HEK293 (cell line): Measurements from ENCODE around the gene ROM1.

Experiments used
- CTCF ChIA-PET: fragments of 350-600 bp; formaldehyde crosslinking; extraction: SDS; loops from one replicate; lab custom pipeline; 2021; ENCODE audit warnings: antibody characterized with exemption; lab: Yijun Ruan, JAX
- POLR2A ChIA-PET: fragments of 300-600 bp; formaldehyde crosslinking; extraction: SDS; loops from one replicate; lab custom pipeline; 2020; ENCODE audit warnings: antibody characterized with exemption, inconsistent platforms; lab: Yijun Ruan, JAX
- H3K27ac ChIP-seq: fragments of 200-500 bp; sonication (Bioruptor generic); 2 replicates; pipeline ENCODE4 v1.5.1; 2014; ENCODE audit warnings: low read depth, low read length, control low read depth, inconsistent platforms; ENCODE audit errors: extremely low read depth
- H3K36me3 ChIP-seq, 2 experiments: fragments of 200-500 bp in 1 of 2; sonication (Bioruptor generic) in 1 of 2; 1 replicate in 1 of 2; 2 replicates in 1 of 2; pipeline ENCODE4 v1.5.1; 2014 to 2017; ENCODE audit warnings: inconsistent platforms in 2 of 2, low read length in 2 of 2; ENCODE audit not compliant: control insufficient read depth in 2 of 2, insufficient read depth in 1 of 2
- H3K4me1 ChIP-seq: fragments of 200-500 bp; sonication (Bioruptor generic); 2 replicates; pipeline ENCODE4 v1.5.1; 2014; ENCODE audit warnings: mild to moderate bottlenecking, low read length, inconsistent platforms; ENCODE audit not compliant: control insufficient read depth, insufficient read depth
- H3K4me3 ChIP-seq: 2 replicates; pipeline ENCODE4 v1.5.1; 2011; ENCODE audit warnings: low read depth, mild to moderate bottlenecking, control low read depth, low read length, moderate library complexity
- H3K9me3 ChIP-seq: fragments of 200-500 bp; sonication (Bioruptor generic); 2 replicates; pipeline ENCODE4 v1.5.1; 2014; ENCODE audit warnings: low read depth, low read length, inconsistent platforms; ENCODE audit not compliant: control insufficient read depth, insufficient read depth
- EGR2 ChIP-seq: fragments of 450-650 bp; formaldehyde crosslinking; IDR thresholded peaks from 2 replicates; pipeline ENCODE4 v1.5.1; 2016; ENCODE audit warnings: low read depth, missing biosample characterization, missing genetic modification characterization
- FEZF1 ChIP-seq: fragments of 450-650 bp; formaldehyde crosslinking; IDR thresholded peaks from 2 replicates; pipeline ENCODE4 v1.5.1; 2016; ENCODE audit warnings: missing biosample characterization, missing genetic modification characterization
- HOXA7 ChIP-seq: sonication (generic); formaldehyde crosslinking; IDR thresholded peaks from 2 replicates; pipeline ENCODE4 v1.8.1; 2022; ENCODE audit warnings: missing genetic modification reagents, borderline replicate concordance
- IKZF3 ChIP-seq: fragments of 450-650 bp; IDR thresholded peaks from 2 replicates; pipeline ENCODE4 v1.5.0; 2018; ENCODE audit warnings: missing biosample characterization, mild to moderate bottlenecking, missing genetic modification characterization, moderate library complexity
- KLF1 ChIP-seq: fragments of 450-650 bp; formaldehyde crosslinking; IDR thresholded peaks from 2 replicates; pipeline ENCODE4 v1.5.1; 2016; ENCODE audit warnings: missing biosample characterization, missing genetic modification characterization
- KLF7 ChIP-seq: fragments of 450-650 bp; formaldehyde crosslinking; IDR thresholded peaks from 2 replicates; pipeline ENCODE4 v1.5.1; 2016; ENCODE audit warnings: missing biosample characterization, missing genetic modification characterization, borderline replicate concordance
- OSR2 ChIP-seq: fragments of 450-650 bp; formaldehyde crosslinking; IDR thresholded peaks from 2 replicates; pipeline ENCODE4 v1.5.1; 2016; ENCODE audit warnings: missing biosample characterization, missing genetic modification characterization
- PRDM1 ChIP-seq: fragments of 450-650 bp; formaldehyde crosslinking; IDR thresholded peaks from 2 replicates; pipeline ENCODE4; 2016; ENCODE audit warnings: missing biosample characterization, missing genetic modification characterization
- SETDB1 ChIP-seq: IDR thresholded peaks from one replicate; pipeline ENCODE4 v1.6.1; 2017; ENCODE audit warnings: mild to moderate bottlenecking, low read length, moderate library complexity, mixed read lengths; ENCODE audit not compliant: insufficient read length
- SP3 ChIP-seq: fragments of 450-650 bp; formaldehyde crosslinking; IDR thresholded peaks from 2 replicates; pipeline ENCODE4 v1.5.1; 2016; ENCODE audit warnings: missing biosample characterization, missing genetic modification characterization
- SP7 ChIP-seq: fragments of 450-650 bp; formaldehyde crosslinking; IDR thresholded peaks from 2 replicates; pipeline ENCODE4 v1.5.1; 2016; ENCODE audit warnings: missing biosample characterization, missing genetic modification characterization
- YY2 ChIP-seq: fragments of 450-650 bp; formaldehyde crosslinking; IDR thresholded peaks from 2 replicates; pipeline ENCODE4 v1.5.1; 2016; ENCODE audit warnings: missing biosample characterization, missing genetic modification characterization
- ZBTB17 ChIP-seq: fragments of 450-650 bp; formaldehyde crosslinking; IDR thresholded peaks from 2 replicates; pipeline ENCODE4 v1.5.1; 2016; ENCODE audit warnings: missing biosample characterization, missing genetic modification characterization
- ZNF23 ChIP-seq: fragments of 450-650 bp; formaldehyde crosslinking; IDR thresholded peaks from 2 replicates; pipeline ENCODE4 v1.5.1; 2016; ENCODE audit warnings: missing biosample characterization, missing genetic modification characterization, borderline replicate concordance
- ZNF302 ChIP-seq: fragments of 450-650 bp; formaldehyde crosslinking; IDR thresholded peaks from 2 replicates; pipeline ENCODE4 v1.5.1; 2016; ENCODE audit warnings: missing biosample characterization, missing genetic modification characterization, low read depth
- ZNF404 ChIP-seq: fragments of 450-650 bp; formaldehyde crosslinking; IDR thresholded peaks from 2 replicates; pipeline ENCODE4 v1.5.1; 2017; ENCODE audit warnings: missing biosample characterization, missing genetic modification characterization
- ZNF530 ChIP-seq: fragments of 450-650 bp; formaldehyde crosslinking; IDR thresholded peaks from 2 replicates; pipeline ENCODE4 v1.5.1; 2016; ENCODE audit warnings: low read depth, missing biosample characterization, missing genetic modification characterization
- ZNF558 ChIP-seq: fragments of 450-650 bp; formaldehyde crosslinking; IDR thresholded peaks from 2 replicates; pipeline ENCODE4 v1.5.1; 2016; ENCODE audit warnings: missing biosample characterization, missing genetic modification characterization
- ZNF701 ChIP-seq: fragments of 450-650 bp; formaldehyde crosslinking; IDR thresholded peaks from 2 replicates; pipeline ENCODE4 v1.5.1; 2016; ENCODE audit warnings: missing biosample characterization, missing genetic modification characterization
- ZNF76 ChIP-seq: fragments of 450-650 bp; formaldehyde crosslinking; IDR thresholded peaks from 2 replicates; pipeline ENCODE4; 2016; ENCODE audit warnings: low read depth, missing biosample characterization, missing genetic modification characterization, borderline replicate concordance
- ZNF837 ChIP-seq: fragments of 450-650 bp; formaldehyde crosslinking; IDR thresholded peaks from 2 replicates; pipeline ENCODE4 v1.5.1; 2016; ENCODE audit warnings: missing biosample characterization, missing genetic modification characterization
- ZXDB ChIP-seq: fragments of 450-650 bp; formaldehyde crosslinking; IDR thresholded peaks from 2 replicates; pipeline ENCODE4 v1.5.1; 2016; ENCODE audit warnings: missing biosample characterization, missing genetic modification characterization
- TF ChIP-seq, protein P1 (sequence below): fragments of 450-650 bp; formaldehyde crosslinking; IDR thresholded peaks from 2 replicates; pipeline ENCODE4 v1.5.1; 2017; ENCODE audit warnings: missing biosample characterization, missing genetic modification characterization
- TF ChIP-seq, protein P2 (sequence below): fragments of 450-650 bp; formaldehyde crosslinking; IDR thresholded peaks from 2 replicates; pipeline ENCODE4 v1.5.1; 2016; ENCODE audit warnings: missing biosample characterization, missing genetic modification characterization
- TF ChIP-seq, protein P3 (sequence below): fragments of 450-650 bp; formaldehyde crosslinking; IDR thresholded peaks from 2 replicates; pipeline ENCODE4 v1.5.1; 2016; ENCODE audit warnings: missing biosample characterization, missing genetic modification characterization
- TF ChIP-seq, protein P4 (sequence below): fragments of 450-650 bp; formaldehyde crosslinking; IDR thresholded peaks from 2 replicates; pipeline ENCODE4 v1.5.1; 2016; ENCODE audit warnings: missing biosample characterization, missing genetic modification characterization

The ROM1 gene

DNA sequence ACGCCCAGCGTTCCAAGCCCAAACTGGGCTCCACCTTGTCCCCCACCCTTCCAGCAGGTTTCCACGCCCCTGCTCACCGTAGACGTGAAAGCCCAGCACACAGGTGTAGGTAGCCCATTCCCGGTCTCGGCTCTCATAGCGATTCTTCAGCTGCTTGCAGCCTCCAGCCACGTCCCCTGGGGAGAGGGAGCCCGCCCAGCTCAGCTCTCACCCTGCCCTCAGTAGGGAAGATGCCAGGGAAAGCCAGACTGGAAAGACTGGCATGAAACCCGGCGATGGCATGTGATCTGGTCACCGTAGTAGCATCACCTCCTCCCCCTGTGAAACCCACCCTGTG is 10.0 kb upstream of the ROM1 start:
- peaks cover 3 to 57% of the 10 kb centered on the region in 2 experiments; a peak in 2 of 3 replicates for H3K36me3 ChIP-seq
- ChIA-PET CTCF (interaction anchor here (0.8 to 2.4 kb wide), 6 partner anchors 9 to 19 kb away, joined by 3 to 12 read pairs (median 4); partner anchors contain the start of gene B3GAT3), POLR2A (interaction anchor here (0.5 to 3.1 kb wide), 5 partner anchors 11 to 208 kb away, joined by 3 to 21 read pairs (median 4); partner anchors contain the start of genes B3GAT3, C11orf98, CSKMT and TUT1)
- no peak overlapping the region for H3K4me3 ChIP-seq
- H3K4me1 ChIP-seq: no peaks in the 10 kb centered on the region
- no peaks in the 10 kb centered on the region for H3K9me3 ChIP-seq
- no peak overlapping the region for H3K27ac ChIP-seq
- TF ChIP-seq ZNF404 (tag by site-specific recombination): no peak
- TF ChIP-seq KLF1 (tag by site-specific recombination): peak; percentile 70
- TF ChIP-seq ZNF302: no peak

DNA sequence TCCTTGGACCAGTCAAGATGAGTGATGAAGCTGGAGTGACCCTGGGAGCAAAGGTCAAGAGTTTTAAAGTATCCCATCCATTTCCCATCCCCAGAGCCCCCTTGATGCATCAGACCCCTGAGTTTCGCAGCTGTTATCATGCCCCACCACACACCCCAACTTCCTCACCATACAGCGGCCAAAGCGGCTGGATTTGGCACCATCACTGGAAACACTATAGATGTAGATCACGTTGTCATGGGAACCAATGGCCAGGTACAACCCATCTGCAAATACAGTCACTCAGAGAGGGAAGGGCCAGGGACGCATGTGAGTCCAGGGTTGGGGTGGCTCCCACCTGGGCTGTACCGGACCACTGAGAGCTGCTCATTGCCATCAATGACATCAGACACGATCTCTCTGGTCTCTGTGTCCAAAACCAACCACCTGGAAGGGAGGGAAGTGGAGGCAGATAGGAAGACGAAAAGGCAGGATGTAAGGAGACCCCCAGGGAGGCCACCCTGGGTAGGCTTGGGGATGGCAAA is 9.2 kb upstream of the ROM1 start:
- no peaks in the 10 kb centered on the region for H3K4me1 ChIP-seq

DNA sequence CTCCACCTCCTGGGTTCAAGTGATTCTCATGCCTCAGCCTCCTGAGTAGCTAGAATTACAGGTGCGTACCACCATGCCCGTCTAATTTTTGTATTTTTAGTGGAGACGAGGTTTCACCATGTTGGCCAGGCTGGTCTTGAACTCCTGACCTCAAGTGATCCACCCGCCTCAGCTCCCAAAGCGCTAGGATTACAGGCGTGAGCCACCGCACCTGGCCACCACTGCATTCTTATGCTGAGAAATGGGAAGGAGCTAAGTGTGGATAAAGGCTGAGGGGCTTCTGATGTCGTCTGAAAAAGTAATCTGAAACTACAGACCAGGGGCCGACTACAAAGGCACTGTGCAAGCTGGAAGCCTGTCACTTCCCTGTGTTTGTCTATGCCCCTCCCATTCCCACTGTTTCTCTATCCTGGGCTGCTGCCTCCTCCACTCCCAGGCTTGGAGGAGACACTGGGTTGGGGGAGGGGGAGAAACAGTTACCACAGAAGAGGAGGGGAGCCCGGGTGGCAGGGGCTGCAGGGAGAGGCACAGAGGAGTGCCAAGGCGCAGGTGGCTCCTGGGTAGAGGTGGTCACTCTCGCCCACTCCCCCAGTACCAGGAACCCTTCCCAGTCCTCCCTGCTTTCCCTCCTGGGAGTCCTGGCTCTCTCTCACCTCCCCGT is 8.5 kb upstream of the ROM1 start:
- TF ChIP-seq ZNF530 (tag by site-specific recombination): no peak
- TF ChIP-seq ZBTB17: 0 out of 2 replicates have a peak, but pooled peaks have one; percentile 18
- TF ChIP-seq, protein P1, sequence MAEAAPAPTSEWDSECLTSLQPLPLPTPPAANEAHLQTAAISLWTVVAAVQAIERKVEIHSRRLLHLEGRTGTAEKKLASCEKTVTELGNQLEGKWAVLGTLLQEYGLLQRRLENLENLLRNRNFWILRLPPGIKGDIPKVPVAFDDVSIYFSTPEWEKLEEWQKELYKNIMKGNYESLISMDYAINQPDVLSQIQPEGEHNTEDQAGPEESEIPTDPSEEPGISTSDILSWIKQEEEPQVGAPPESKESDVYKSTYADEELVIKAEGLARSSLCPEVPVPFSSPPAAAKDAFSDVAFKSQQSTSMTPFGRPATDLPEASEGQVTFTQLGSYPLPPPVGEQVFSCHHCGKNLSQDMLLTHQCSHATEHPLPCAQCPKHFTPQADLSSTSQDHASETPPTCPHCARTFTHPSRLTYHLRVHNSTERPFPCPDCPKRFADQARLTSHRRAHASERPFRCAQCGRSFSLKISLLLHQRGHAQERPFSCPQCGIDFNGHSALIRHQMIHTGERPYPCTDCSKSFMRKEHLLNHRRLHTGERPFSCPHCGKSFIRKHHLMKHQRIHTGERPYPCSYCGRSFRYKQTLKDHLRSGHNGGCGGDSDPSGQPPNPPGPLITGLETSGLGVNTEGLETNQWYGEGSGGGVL (tag by site-specific recombination): no peak
- TF ChIP-seq ZXDB (tag by site-specific recombination): 0 out of 2 replicates have a peak, but pooled peaks have one; percentile 10
- 0 out of 2 replicates have a peak, but pooled peaks have one; percentile 11 for TF ChIP-seq PRDM1 (tag by site-specific recombination)
- 0 out of 2 replicates have a peak, but pooled peaks have one; percentile 18 for TF ChIP-seq ZNF76 (tag by site-specific recombination)
- TF ChIP-seq SP7 (tag by site-specific recombination): no peak
- TF ChIP-seq KLF7 (tag by site-specific recombination): no peak
- TF ChIP-seq IKZF3 (tag by site-specific recombination): 0 out of 2 replicates have a peak, but pooled peaks have one; percentile 21
- TF ChIP-seq, protein P2, sequence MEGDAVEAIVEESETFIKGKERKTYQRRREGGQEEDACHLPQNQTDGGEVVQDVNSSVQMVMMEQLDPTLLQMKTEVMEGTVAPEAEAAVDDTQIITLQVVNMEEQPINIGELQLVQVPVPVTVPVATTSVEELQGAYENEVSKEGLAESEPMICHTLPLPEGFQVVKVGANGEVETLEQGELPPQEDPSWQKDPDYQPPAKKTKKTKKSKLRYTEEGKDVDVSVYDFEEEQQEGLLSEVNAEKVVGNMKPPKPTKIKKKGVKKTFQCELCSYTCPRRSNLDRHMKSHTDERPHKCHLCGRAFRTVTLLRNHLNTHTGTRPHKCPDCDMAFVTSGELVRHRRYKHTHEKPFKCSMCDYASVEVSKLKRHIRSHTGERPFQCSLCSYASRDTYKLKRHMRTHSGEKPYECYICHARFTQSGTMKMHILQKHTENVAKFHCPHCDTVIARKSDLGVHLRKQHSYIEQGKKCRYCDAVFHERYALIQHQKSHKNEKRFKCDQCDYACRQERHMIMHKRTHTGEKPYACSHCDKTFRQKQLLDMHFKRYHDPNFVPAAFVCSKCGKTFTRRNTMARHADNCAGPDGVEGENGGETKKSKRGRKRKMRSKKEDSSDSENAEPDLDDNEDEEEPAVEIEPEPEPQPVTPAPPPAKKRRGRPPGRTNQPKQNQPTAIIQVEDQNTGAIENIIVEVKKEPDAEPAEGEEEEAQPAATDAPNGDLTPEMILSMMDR (tag by site-specific recombination): no peak
- no peak for TF ChIP-seq ZNF558 (tag by site-specific recombination)
- no peak for TF ChIP-seq YY2 (tag by site-specific recombination)
- TF ChIP-seq FEZF1 (tag by site-specific recombination): no peak
- TF ChIP-seq OSR2: no peak
- TF ChIP-seq EGR2: peak; percentile 17; the same call in 1 of the 2 replicates
- TF ChIP-seq, all 188 proteins: peak for 6
- no peak overlapping the region for H3K4me3 ChIP-seq
- peaks cover 0 to 59% of the 10 kb centered on the region in 2 experiments; a peak in 1 of 3 replicates for H3K36me3 ChIP-seq
- CTCF ChIA-PET: interaction anchor here (0.6 to 2.4 kb wide), 4 partner anchors 11 to 221 kb away, joined by 3 to 11 read pairs (median 3); no protein-coding TSS in a partner anchor
- no peaks in the 10 kb centered on the region for H3K9me3 ChIP-seq
- no peaks in the 10 kb centered on the region for H3K4me1 ChIP-seq
- H3K27ac ChIP-seq: no peak overlapping the region
- POLR2A ChIA-PET: interaction anchor here (0.6 to 3.1 kb wide), 4 partner anchors 13 to 36 kb away, joined by 3 to 21 read pairs (median 5); partner anchors contain the start of genes B3GAT3, EEF1G and TUT1

More for the DNA sequence above, 9.2 kb upstream of the ROM1 start:
- no peak for TF ChIP-seq SETDB1
- no peak for TF ChIP-seq ZNF837
- TF ChIP-seq YY2 (tag by site-specific recombination): no peak
- no peak for TF ChIP-seq IKZF3 (tag by site-specific recombination)
- no peak for TF ChIP-seq ZNF23 (tag by site-specific recombination)
- TF ChIP-seq ZNF701 (tag by site-specific recombination): no peak
- TF ChIP-seq, protein P3, sequence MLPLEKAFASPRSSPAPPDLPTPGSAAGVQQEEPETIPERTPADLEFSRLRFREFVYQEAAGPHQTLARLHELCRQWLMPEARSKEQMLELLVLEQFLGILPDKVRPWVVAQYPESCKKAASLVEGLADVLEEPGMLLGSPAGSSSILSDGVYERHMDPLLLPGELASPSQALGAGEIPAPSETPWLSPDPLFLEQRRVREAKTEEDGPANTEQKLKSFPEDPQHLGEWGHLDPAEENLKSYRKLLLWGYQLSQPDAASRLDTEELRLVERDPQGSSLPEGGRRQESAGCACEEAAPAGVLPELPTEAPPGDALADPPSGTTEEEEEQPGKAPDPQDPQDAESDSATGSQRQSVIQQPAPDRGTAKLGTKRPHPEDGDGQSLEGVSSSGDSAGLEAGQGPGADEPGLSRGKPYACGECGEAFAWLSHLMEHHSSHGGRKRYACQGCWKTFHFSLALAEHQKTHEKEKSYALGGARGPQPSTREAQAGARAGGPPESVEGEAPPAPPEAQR (tag by site-specific recombination): no peak
- TF ChIP-seq, protein P4, sequence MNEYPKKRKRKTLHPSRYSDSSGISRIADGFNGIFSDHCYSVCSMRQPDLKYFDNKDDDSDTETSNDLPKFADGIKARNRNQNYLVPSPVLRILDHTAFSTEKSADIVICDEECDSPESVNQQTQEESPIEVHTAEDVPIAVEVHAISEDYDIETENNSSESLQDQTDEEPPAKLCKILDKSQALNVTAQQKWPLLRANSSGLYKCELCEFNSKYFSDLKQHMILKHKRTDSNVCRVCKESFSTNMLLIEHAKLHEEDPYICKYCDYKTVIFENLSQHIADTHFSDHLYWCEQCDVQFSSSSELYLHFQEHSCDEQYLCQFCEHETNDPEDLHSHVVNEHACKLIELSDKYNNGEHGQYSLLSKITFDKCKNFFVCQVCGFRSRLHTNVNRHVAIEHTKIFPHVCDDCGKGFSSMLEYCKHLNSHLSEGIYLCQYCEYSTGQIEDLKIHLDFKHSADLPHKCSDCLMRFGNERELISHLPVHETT (tag by site-specific recombination): no peak
- TF ChIP-seq HOXA7: no peak
- TF ChIP-seq SP3 (tag by site-specific recombination): no peak
- ChIA-PET POLR2A (interaction anchor here (0.6 to 3.1 kb wide), 5 partner anchors 12 to 61 kb away, joined by 3 to 21 read pairs (median 4); partner anchors contain the start of genes B3GAT3, C11orf98, CSKMT and EEF1G), CTCF (interaction anchor here (0.8 to 2.4 kb wide), 5 partner anchors 8 to 18 kb away, joined by 3 to 11 read pairs (median 3); partner anchors contain the start of gene B3GAT3)
- Histone ChIP-seq H3K36me3 (peaks cover 0 to 56% of the 10 kb centered on the region in 2 experiments; a peak in 1 of 3 replicates), H3K27ac (no peak overlapping the region), H3K9me3 (no peaks in the 10 kb centered on the region), H3K4me3 (no peak overlapping the region)
